ENCODE measurements around the gene SLC22A7. TPM values are rescaled to one million over a fixed set of nuclear protein-coding genes. Genes with fewer than 3 reads are reported as not detected.

Gene SLC22A7
- total and polyA plus RNA-seq, 2 experiments from 2014 or later: 0.51 TPM; not detected in 1

DNA sequence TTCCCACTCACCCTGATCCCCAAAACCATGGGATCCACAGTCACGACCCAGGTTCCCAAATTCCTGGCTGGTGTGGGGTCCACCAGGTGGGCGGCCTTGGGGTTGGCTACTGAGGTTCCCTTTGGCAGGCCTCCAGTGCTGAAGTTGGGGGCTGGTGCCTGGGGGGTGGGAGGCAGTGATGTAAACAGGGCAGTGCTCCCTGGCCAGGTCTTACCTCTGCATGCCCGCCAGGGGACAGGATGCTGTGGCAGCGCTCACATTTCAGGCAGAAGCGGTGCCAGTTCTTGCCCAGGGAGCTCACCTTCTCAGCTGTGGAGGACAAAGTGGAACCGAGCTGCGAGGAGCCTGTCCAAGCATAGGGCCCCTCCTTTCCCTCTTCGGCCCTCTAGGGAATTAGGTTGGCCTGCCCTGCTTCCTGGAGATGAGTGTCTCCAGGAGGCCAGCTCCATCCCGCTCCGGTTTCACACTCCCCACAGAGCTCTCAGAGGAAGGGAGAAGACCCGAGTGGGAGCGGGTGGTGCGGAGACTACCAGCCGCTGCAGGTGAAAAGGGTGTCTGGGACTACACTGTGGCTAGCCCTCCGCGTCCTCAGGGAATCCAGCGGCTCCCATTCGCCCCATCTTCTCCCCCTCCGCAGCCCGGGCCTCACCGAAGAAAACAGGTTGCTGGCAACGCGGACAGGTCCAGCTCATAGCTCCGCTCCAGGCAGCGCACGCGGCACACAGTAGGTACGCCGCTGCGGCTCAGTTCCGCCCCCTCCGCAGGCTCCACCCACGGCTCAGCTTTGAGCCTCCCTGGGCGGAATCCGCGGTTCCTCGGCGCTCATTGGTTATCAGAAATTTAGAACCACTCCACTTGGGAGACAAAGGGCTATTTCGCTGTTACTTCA is 10.3 kb downstream of the SLC22A7 start, which contains the start of gene CRIP3:
CRIP3 (minus strand) TSS at position 726 of the 889 bp plus-strand sequence; CDS start at position 692, 34 bp downstream.
- Histone ChIP-seq H3K9me3 (ENCODE audit: low read depth) (no peaks in the 10 kb centered on the region), H3K27ac (no peak within 1 kb of the TSS), H3K36me3 (no peaks in the 10 kb centered on the region), H3K4me3 (peak within 1 kb of the TSS; percentile 9), H3K27me3 (peaks cover 11% of the 10 kb centered on the region), H3K4me1 (ENCODE audit: low read depth) (no peaks in the 10 kb centered on the region)
- peak; percentile 36 to 67 for DNase-seq (ENCODE audit: low read depth in 1 of 2, low spot score in 1 of 2)
- TF ChIP-seq, protein P1, sequence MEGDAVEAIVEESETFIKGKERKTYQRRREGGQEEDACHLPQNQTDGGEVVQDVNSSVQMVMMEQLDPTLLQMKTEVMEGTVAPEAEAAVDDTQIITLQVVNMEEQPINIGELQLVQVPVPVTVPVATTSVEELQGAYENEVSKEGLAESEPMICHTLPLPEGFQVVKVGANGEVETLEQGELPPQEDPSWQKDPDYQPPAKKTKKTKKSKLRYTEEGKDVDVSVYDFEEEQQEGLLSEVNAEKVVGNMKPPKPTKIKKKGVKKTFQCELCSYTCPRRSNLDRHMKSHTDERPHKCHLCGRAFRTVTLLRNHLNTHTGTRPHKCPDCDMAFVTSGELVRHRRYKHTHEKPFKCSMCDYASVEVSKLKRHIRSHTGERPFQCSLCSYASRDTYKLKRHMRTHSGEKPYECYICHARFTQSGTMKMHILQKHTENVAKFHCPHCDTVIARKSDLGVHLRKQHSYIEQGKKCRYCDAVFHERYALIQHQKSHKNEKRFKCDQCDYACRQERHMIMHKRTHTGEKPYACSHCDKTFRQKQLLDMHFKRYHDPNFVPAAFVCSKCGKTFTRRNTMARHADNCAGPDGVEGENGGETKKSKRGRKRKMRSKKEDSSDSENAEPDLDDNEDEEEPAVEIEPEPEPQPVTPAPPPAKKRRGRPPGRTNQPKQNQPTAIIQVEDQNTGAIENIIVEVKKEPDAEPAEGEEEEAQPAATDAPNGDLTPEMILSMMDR (IDR thresholded peaks at IDR 0.05; ENCODE audit: low read depth, low read length): peak; percentile 33

DNA sequence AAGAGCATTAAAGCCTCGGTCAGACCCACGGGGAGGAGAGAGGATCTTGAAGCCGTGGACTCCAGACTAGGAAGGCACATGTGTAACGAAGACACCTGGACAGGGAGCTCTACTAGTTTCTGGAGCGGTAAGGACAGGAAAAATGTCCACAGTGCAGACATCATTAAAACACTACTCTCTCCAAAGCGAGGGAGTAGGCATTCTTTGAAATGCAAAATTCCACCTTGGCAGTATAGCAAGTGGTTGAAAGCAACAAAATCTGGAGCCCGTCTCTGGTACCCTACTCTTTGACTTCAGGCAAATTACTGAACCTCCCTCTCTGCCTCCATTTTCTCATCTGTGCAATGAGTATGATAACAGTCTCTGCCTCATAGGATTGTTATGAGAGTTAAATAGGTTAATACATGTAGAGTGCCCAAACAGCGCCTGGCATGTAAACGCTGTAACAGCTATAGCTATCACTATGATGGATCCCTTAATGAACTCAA is 11.0 kb downstream of the SLC22A7 start:
- no peaks in the 10 kb centered on the region for H3K4me1 ChIP-seq (ENCODE audit: low read depth)
- TF ChIP-seq, protein P1 (IDR thresholded peaks at IDR 0.05; ENCODE audit: low read depth, low read length): no peak
- DNase-seq (ENCODE audit: low read depth in 1 of 2, low spot score in 1 of 2): no peak
- peak overlapping the region; percentile 9 for H3K4me3 ChIP-seq
- peaks cover 11% of the 10 kb centered on the region for H3K27me3 ChIP-seq
- no peak overlapping the region for H3K27ac ChIP-seq
- no peaks in the 10 kb centered on the region for H3K36me3 ChIP-seq
- H3K9me3 ChIP-seq (ENCODE audit: low read depth): no peaks in the 10 kb centered on the region

DNA sequence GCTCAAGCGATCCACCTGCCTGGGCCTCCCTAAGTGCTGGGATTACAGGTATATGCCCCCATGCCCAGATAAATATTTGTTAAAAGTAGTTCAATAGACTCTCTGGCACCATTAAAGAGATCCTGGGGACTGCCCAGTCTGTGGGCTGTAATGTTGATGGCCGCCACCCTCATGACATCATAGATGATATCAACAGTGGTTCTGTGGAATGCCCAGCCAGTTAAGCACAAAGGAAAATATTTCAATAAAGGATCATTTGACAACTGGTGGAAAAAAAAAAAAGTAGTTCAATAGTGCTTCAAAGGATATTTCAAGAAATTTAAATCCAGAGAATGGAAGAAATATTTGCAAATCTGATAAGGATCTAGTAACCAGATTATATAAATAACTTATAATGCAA is 12.1 kb downstream of the SLC22A7 start:
- Histone ChIP-seq H3K27ac (no peak overlapping the region), H3K4me3 (no peak overlapping the region), H3K9me3 (ENCODE audit: low read depth) (no peaks in the 10 kb centered on the region), H3K36me3 (no peaks in the 10 kb centered on the region), H3K4me1 (ENCODE audit: low read depth) (no peaks in the 10 kb centered on the region), H3K27me3 (peaks cover 11% of the 10 kb centered on the region)
- DNase-seq (ENCODE audit: low read depth in 1 of 2, low spot score in 1 of 2): no peak
- TF ChIP-seq, protein P1 (IDR thresholded peaks at IDR 0.05; ENCODE audit: low read depth, low read length): no peak

DNA sequence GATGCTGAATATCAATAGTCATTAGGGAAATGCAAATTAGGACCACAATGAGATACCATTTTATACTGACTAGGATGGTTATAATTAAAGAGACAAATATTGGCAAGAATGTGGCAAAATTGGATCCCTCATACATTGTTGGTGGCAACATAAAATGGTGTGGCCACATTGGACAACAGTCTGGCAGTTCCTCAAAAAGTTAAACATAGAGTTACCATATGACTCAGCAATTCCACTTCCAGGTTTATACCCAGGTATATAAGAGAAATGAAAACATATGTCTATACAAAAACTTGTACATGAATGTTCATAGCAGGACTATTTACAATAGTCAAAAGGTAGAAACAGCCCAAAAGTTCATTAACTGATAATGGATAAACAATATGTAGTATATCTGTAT is 12.6 kb downstream of the SLC22A7 start:
- TF ChIP-seq, protein P1 (IDR thresholded peaks at IDR 0.05; ENCODE audit: low read depth, low read length): no peak
- no peak overlapping the region for H3K4me3 ChIP-seq
- no peak for DNase-seq (ENCODE audit: low read depth in 1 of 2, low spot score in 1 of 2)
- no peak overlapping the region for H3K27ac ChIP-seq
- H3K27me3 ChIP-seq: peaks cover 11% of the 10 kb centered on the region
- H3K9me3 ChIP-seq (ENCODE audit: low read depth): no peaks in the 10 kb centered on the region
- no peaks in the 10 kb centered on the region for H3K36me3 ChIP-seq
- H3K4me1 ChIP-seq (ENCODE audit: low read depth): no peaks in the 10 kb centered on the region

DNA sequence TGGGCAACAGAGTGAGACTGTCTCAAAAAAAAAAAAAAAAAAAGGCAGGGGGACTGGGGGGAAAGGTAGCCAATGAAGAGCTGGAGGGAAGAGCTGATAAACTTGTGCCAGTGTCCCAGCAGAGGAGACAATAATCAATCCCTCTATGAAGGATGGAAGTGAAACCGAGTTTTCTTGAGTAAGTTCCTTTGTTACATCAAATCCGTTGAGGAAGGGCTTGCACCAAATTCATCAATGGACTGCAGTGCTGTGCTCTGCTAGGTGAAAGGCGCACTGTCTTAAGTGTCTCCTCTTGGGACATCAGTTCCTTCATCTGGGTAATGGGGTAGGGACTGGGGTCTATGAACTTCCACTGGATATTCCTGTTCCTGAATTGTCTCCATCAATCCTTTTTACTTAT is 13.6 kb downstream of the SLC22A7 start:
- TF ChIP-seq, protein P1 (IDR thresholded peaks at IDR 0.05; ENCODE audit: low read depth, low read length): no peak
- Histone ChIP-seq H3K27me3 (peaks cover 11% of the 10 kb centered on the region), H3K27ac (no peak overlapping the region), H3K4me1 (ENCODE audit: low read depth) (no peaks in the 10 kb centered on the region), H3K9me3 (ENCODE audit: low read depth) (no peaks in the 10 kb centered on the region), H3K4me3 (no peak overlapping the region), H3K36me3 (no peaks in the 10 kb centered on the region)
- no peak for DNase-seq (ENCODE audit: low read depth in 1 of 2, low spot score in 1 of 2)

Data from cardiac muscle cell (in vitro differentiated cells and primary cell).